Activated naive CD8-positive, alpha-beta T cell treated with anti-CD3 and anti-CD28 coated beads for 36 hours (primary cell): ENCODE data around the gene OR52K1. TPM values are rescaled to one million over a fixed set of nuclear protein-coding genes. Genes with fewer than 3 reads are reported as not detected.
"Not testable (repeated sequence)": the region's sequence is repeated elsewhere in the genome, so short reads cannot be mapped to it uniquely, and the experiment has no call there.

Experiments used
- DNase-seq: peaks from one replicate; pipeline ENCODE4 v3.0.0; 2021
- H3K27ac Mint-ChIP-seq: one replicate; pipeline ENCODE4 v1.8.0; 2022; ENCODE audit warnings: mild to moderate bottlenecking, moderate library complexity, mixed read lengths
- H3K27me3 Mint-ChIP-seq: one replicate; pipeline ENCODE4 v1.8.0; 2022; ENCODE audit warnings: mild to moderate bottlenecking, mixed read lengths
- H3K36me3 Mint-ChIP-seq: one replicate; pipeline ENCODE4 v1.8.0; 2021; ENCODE audit warnings: mild to moderate bottlenecking, mixed read lengths
- H3K4me1 Mint-ChIP-seq: one replicate; pipeline ENCODE4 v1.8.0; 2021; ENCODE audit warnings: mixed read lengths
- H3K4me3 Mint-ChIP-seq: one replicate; pipeline ENCODE4 v1.8.0; 2022; ENCODE audit warnings: mild to moderate bottlenecking, moderate library complexity, mixed read lengths
- H3K9me3 Mint-ChIP-seq: one replicate; pipeline ENCODE4 v1.8.0; 2022; ENCODE audit warnings: mixed read lengths
- total RNA-seq, 2 experiments: library from RNA; stranded (reverse); gene quantifications; one replicate each; pipeline ENCODE4 v1.2.3, GENCODE V29; 2021

Gene OR52K1
- total RNA-seq, 2 experiments from 2014 or later: not detected

GRCh38 chr11:4514196-4514595 lies 31.8 kb downstream of the OR52K1 start:
- H3K27ac Mint-ChIP-seq: no peak overlapping the region
- H3K27me3 Mint-ChIP-seq: peaks cover 5% of the 10 kb centered on the region
- no peaks in the 10 kb centered on the region for H3K9me3 Mint-ChIP-seq
- H3K4me1 Mint-ChIP-seq: peaks cover 5% of the 10 kb centered on the region
- no peak overlapping the region for H3K4me3 Mint-ChIP-seq
- DNase-seq: no peak
- no peaks in the 10 kb centered on the region for H3K36me3 Mint-ChIP-seq

GRCh38 chr11:4522339-4522738 lies 39.9 kb downstream of the OR52K1 start:
- no peak overlapping the region for H3K4me3 Mint-ChIP-seq
- H3K27me3 Mint-ChIP-seq: peaks cover 2% of the 10 kb centered on the region
- no peak for DNase-seq
- no peak overlapping the region for H3K27ac Mint-ChIP-seq
- H3K9me3 Mint-ChIP-seq: no peaks in the 10 kb centered on the region
- peaks cover 4% of the 10 kb centered on the region for H3K4me1 Mint-ChIP-seq
- H3K36me3 Mint-ChIP-seq: no peaks in the 10 kb centered on the region

- Mint-ChIP-seq H3K36me3 (no peaks in the 10 kb centered on the region), H3K4me1 (peaks cover 4% of the 10 kb centered on the region), H3K4me3 (no peak overlapping the region), H3K27ac (no peak overlapping the region), H3K27me3 (peaks cover 3% of the 10 kb centered on the region), H3K9me3 (no peaks in the 10 kb centered on the region)
- DNase-seq: no peak
Observed at GRCh38 chr11:4522752-4523151, 40.3 kb downstream of the OR52K1 start.

- Mint-ChIP-seq H3K4me1 (peaks cover 4% of the 10 kb centered on the region), H3K4me3 (no peak overlapping the region), H3K27ac (no peak overlapping the region), H3K9me3 (no peaks in the 10 kb centered on the region), H3K36me3 (no peaks in the 10 kb centered on the region), H3K27me3 (peaks cover 10% of the 10 kb centered on the region)
- DNase-seq: no peak
Observed at GRCh38 chr11:4523666-4524065, 41.2 kb downstream of the OR52K1 start.

GRCh38 chr11:4527926-4528325 lies 45.5 kb downstream of the OR52K1 start:
- no peaks in the 10 kb centered on the region for H3K4me1 Mint-ChIP-seq
- no peak overlapping the region for H3K27ac Mint-ChIP-seq
- no peak for DNase-seq
- H3K27me3 Mint-ChIP-seq: peaks cover 13% of the 10 kb centered on the region
- H3K36me3 Mint-ChIP-seq: no peaks in the 10 kb centered on the region
- H3K4me3 Mint-ChIP-seq: no peak overlapping the region
- peaks cover 2% of the 10 kb centered on the region for H3K9me3 Mint-ChIP-seq

- H3K27ac Mint-ChIP-seq, H3K9me3 Mint-ChIP-seq, H3K4me1 Mint-ChIP-seq, H3K4me3 Mint-ChIP-seq, DNase-seq, H3K36me3 Mint-ChIP-seq: not testable (repeated sequence)
- peaks cover 18% of the 10 kb centered on the region for H3K27me3 Mint-ChIP-seq
Observed at GRCh38 chr11:4531686-4532085, 49.2 kb downstream of the OR52K1 start.

- Mint-ChIP-seq H3K9me3 (no peaks in the 10 kb centered on the region), H3K4me1 (peaks cover 5% of the 10 kb centered on the region), H3K36me3 (no peaks in the 10 kb centered on the region), H3K27me3 (peaks cover 5% of the 10 kb centered on the region), H3K27ac (no peak overlapping the region), H3K4me3 (no peak overlapping the region)
- peak; percentile 30 for DNase-seq
Observed at GRCh38 chr11:4539603-4540219, 57.3 kb downstream of the OR52K1 start.

- Mint-ChIP-seq H3K36me3 (no peaks in the 10 kb centered on the region), H3K9me3 (no peaks in the 10 kb centered on the region), H3K4me1 (peaks cover 5% of the 10 kb centered on the region), H3K27me3 (no peaks in the 10 kb centered on the region), H3K27ac (no peak overlapping the region), H3K4me3 (no peak overlapping the region)
- DNase-seq: no peak
Observed at GRCh38 chr11:4541071-4541470, 58.6 kb downstream of the OR52K1 start.

Other genes starting within 250 kb of the OR52K1 start
- gene OR52B4, start 114.3 kb upstream of the OR52K1 start, total RNA-seq: not detected
- 10 to 100 TPM; 34.3 to 37.1 TPM for gene TRIM21, start 88.9 kb upstream of the OR52K1 start, total RNA-seq
- gene OR52K2, start 33.4 kb upstream of the OR52K1 start, total RNA-seq: not detected
- gene OR52M1, start 62.5 kb downstream of the OR52K1 start, total RNA-seq: not detected
- not detected for gene OR52I2, start 99.1 kb downstream of the OR52K1 start, total RNA-seq
- not detected for gene OR52I1, start 111.4 kb downstream of the OR52K1 start, total RNA-seq
- gene TRIM68, start 125.6 kb downstream of the OR52K1 start, total RNA-seq: 10 to 100 TPM; 11.1 to 12.0 TPM
- not detected for gene OR51D1, start 154.8 kb downstream of the OR52K1 start, total RNA-seq
- gene OR51E1, start 161.3 kb downstream of the OR52K1 start, total RNA-seq: not detected
- gene OR51E2, start 215.2 kb downstream of the OR52K1 start, total RNA-seq: not detected
- not detected for gene MMP26, start 222.1 kb downstream of the OR52K1 start, total RNA-seq